SK-N-SH (cell line): ENCODE results near the gene CAVIN4. TPM values are rescaled to one million over a fixed set of nuclear protein-coding genes. Genes with fewer than 3 reads are reported as not detected.

Experiments
- CTCF ChIA-PET: fragments of 300-600, 350-600 bp; formaldehyde crosslinking; extraction: SDS; loops from one replicate; lab custom pipeline; 2021; lab: Yijun Ruan, JAX
- POLR2A ChIA-PET: fragments of 350-600 bp; sonication (Branson Sonifier 250); formaldehyde crosslinking; extraction: SDS; loops from one replicate; lab custom pipeline; 2020; ENCODE audit warnings: antibody characterized with exemption, inconsistent platforms; lab: Yijun Ruan, JAX
- DNase-seq: peaks from one replicate; pipeline ENCODE4 v3.0.0; 2012
- H2AFZ ChIP-seq: fragments of 200-600 bp; sonication (generic); 2 replicates; pipeline ENCODE4 v1.8.1; 2016; ENCODE audit warnings: antibody characterized with exemption, mild to moderate bottlenecking, low read depth
- H3F3A ChIP-seq: fragments of 200-600 bp; sonication (generic); replicated peaks from 2 replicates; pipeline ENCODE3; 2016; ENCODE audit warnings: antibody characterized with exemption, mild to moderate bottlenecking; ENCODE audit not compliant: insufficient read depth
- H3K27ac ChIP-seq, 2 experiments: fragments of 200-500 bp in 1 of 2; fragments of 200-600 bp in 1 of 2; sonication (Bioruptor generic) in 1 of 2; sonication (generic), shearing (Covaris generic) in 1 of 2; 2 replicates each; pipeline versions ENCODE4 v1.5.1 to v1.6.1; 2014 to 2016; ENCODE audit warnings: low read depth in 2 of 2, inconsistent platforms in 1 of 2, low read length in 1 of 2, mild to moderate bottlenecking in 1 of 2, mixed read lengths in 1 of 2
- H3K27me3 ChIP-seq: fragments of 200-600 bp; sonication (generic), shearing (Covaris generic); 2 replicates; pipeline ENCODE4 v1.6.1; 2016; ENCODE audit warnings: mixed run types; ENCODE audit not compliant: insufficient read depth
- H3K36me3 ChIP-seq, 2 experiments: fragments of 200-500 bp in 1 of 2; fragments of 200-600 bp in 1 of 2; sonication (Bioruptor generic) in 1 of 2; sonication (generic) in 1 of 2; replicated peaks in 1 of 2; 2 replicates each; pipeline versions ENCODE3 to v1.5.1; 2014 to 2016; ENCODE audit warnings: low read length in 1 of 2, mild to moderate bottlenecking in 1 of 2; ENCODE audit not compliant: insufficient read depth in 2 of 2, control insufficient read depth in 1 of 2
- H3K4me1 ChIP-seq, 2 experiments: fragments of 200-500 bp in 1 of 2; fragments of 200-600 bp in 1 of 2; sonication (Bioruptor generic) in 1 of 2; sonication (generic), shearing (Covaris generic) in 1 of 2; 2 replicates each; pipeline versions ENCODE4 v1.5.1 to v1.6.1; 2014 to 2016; ENCODE audit warnings: low read depth in 1 of 2, low read length in 1 of 2, mixed run types in 1 of 2; ENCODE audit not compliant: insufficient read depth in 2 of 2, control insufficient read depth in 1 of 2
- H3K4me2 ChIP-seq: fragments of 200-600 bp; sonication (generic), shearing (Covaris generic); 2 replicates; pipeline ENCODE4 v1.6.1; 2017; ENCODE audit warnings: mixed run types
- H3K4me3 ChIP-seq, 2 experiments: fragments of 200-500 bp in 1 of 2; fragments of 200-600 bp in 1 of 2; sonication (Bioruptor generic) in 1 of 2; sonication (generic), shearing (Covaris generic) in 1 of 2; 2 replicates each; pipeline versions ENCODE4 v1.5.1 to v1.8.1; 2014 to 2016; ENCODE audit warnings: low read depth in 2 of 2, inconsistent platforms in 1 of 2, low read length in 1 of 2, mild to moderate bottlenecking in 1 of 2, mixed read lengths in 1 of 2, moderate library complexity in 1 of 2
- H3K79me2 ChIP-seq: fragments of 200-600 bp; sonication (generic); 2 replicates; pipeline ENCODE4 v1.8.1; 2017; ENCODE audit warnings: mild to moderate bottlenecking; ENCODE audit not compliant: insufficient read depth
- H3K9ac ChIP-seq: fragments of 200-600 bp; sonication (generic); 2 replicates; pipeline ENCODE4 v1.6.1; 2017; ENCODE audit warnings: mixed run types
- H3K9me2 ChIP-seq: fragments of 200-600 bp; sonication (generic); 2 replicates; pipeline ENCODE4 v1.6.1; 2017; ENCODE audit warnings: mixed run types
- H3K9me3 ChIP-seq: fragments of 200-600 bp; sonication (generic); 2 replicates; pipeline ENCODE4 v1.6.1; 2017; ENCODE audit warnings: mixed run types, mild to moderate bottlenecking, moderate library complexity
- H4K20me1 ChIP-seq: fragments of 200-600 bp; sonication (generic); 2 replicates; pipeline ENCODE4 v1.6.1; 2017; ENCODE audit warnings: mild to moderate bottlenecking, mixed run types; ENCODE audit not compliant: insufficient read depth
- CTCF ChIP-seq: fragments of 200-600 bp; sonication (generic); IDR thresholded peaks from 2 replicates; pipeline ENCODE4 v1.6.1; 2017; ENCODE audit warnings: antibody characterized with exemption, mild to moderate bottlenecking, moderate library complexity
- EZH2phosphoT487 ChIP-seq: fragments of 200-600 bp; sonication (generic); IDR thresholded peaks from 2 replicates; pipeline ENCODE4 v1.6.1; 2017; ENCODE audit warnings: low read depth, mixed run types, mild to moderate bottlenecking, antibody characterized with exemption, moderate library complexity, borderline replicate concordance
- FOSL2 ChIP-seq: IDR thresholded peaks from 2 replicates; pipeline ENCODE4 v1.4.0; 2012; ENCODE audit warnings: low read depth, mild to moderate bottlenecking, moderate library complexity, borderline replicate concordance
- FOXJ3 ChIP-seq: sonication (generic); formaldehyde crosslinking; IDR thresholded peaks from 2 replicates; pipeline ENCODE4 v1.5.1; 2020; ENCODE audit warnings: mild to moderate bottlenecking, missing genetic modification reagents
- NRF1 ChIP-seq: IDR thresholded peaks from 2 replicates; pipeline ENCODE4 v1.6.1; 2012; ENCODE audit warnings: low read depth, mild to moderate bottlenecking, low read length
- POLR2AphosphoS5 ChIP-seq: IDR thresholded peaks from 2 replicates; pipeline ENCODE4 v1.6.1; 2012; ENCODE audit warnings: low read depth, low read length
- RAD21 ChIP-seq: IDR thresholded peaks from 2 replicates; pipeline ENCODE4 v1.6.1; 2012; ENCODE audit warnings: mild to moderate bottlenecking, low read length
- REST ChIP-seq: IDR thresholded peaks from 2 replicates; pipeline ENCODE4 v1.6.1; 2012; ENCODE audit warnings: mild to moderate bottlenecking, low read depth, low read length, moderate library complexity
- RXRA ChIP-seq: IDR thresholded peaks from 2 replicates; pipeline ENCODE4 v1.4.0; 2012; ENCODE audit warnings: low read depth, mild to moderate bottlenecking, borderline replicate concordance
- SIN3A ChIP-seq: IDR thresholded peaks from 2 replicates; pipeline ENCODE4 v1.6.1; 2012; ENCODE audit warnings: low read depth, mild to moderate bottlenecking, low read length, moderate library complexity, borderline replicate concordance
- TAF1 ChIP-seq: IDR thresholded peaks from 2 replicates; pipeline ENCODE4 v1.6.1; 2012; ENCODE audit warnings: low read depth, mild to moderate bottlenecking, low read length, moderate library complexity, borderline replicate concordance
- TCF12 ChIP-seq: IDR thresholded peaks from 2 replicates; pipeline ENCODE4 v1.4.0; 2012
- USF1 ChIP-seq: IDR thresholded peaks from 2 replicates; pipeline ENCODE4 v1.4.0; 2012; ENCODE audit warnings: low read depth, borderline replicate concordance
- WGBS: methylation state at CpG from one replicate; pipeline ENCODE4 v1.1.6; 2017; ENCODE audit warnings: low lambda C conversion rate; 5-methylcytosine and 5-hydroxymethylcytosine counted together
- polyA plus RNA-seq, 3 experiments: library from polyadenylated mRNA; depleted of rRNA; stranded (reverse); fragments of >200 nt; gene quantifications; 2 replicates each; pipeline ENCODE4 v1.2.3, GENCODE V29; 2012

Gene CAVIN4
- polyA plus RNA-seq, 1 of the 3 experiments (the other 2 are of a cell fraction), result 0.54 TPM

GRCh38 chr9:100586093-100586492 is 8.2 kb downstream of the CAVIN4 start:
- POLR2A ChIA-PET, result no interaction called here
- Histone ChIP-seq H3K9ac (no peak overlapping the region), H3K4me2 (no peak overlapping the region), H3K36me3 (peaks cover 0 to 2% of the 10 kb centered on the region in 2 experiments), H3K4me1 (peaks cover 0 to 25% of the 10 kb centered on the region in 2 experiments; a peak in 1 of 4 replicates), H3K4me3 (no peak overlapping the region), H3K27ac (no peak overlapping the region), H3K27me3 (no peaks in the 10 kb centered on the region), H4K20me1 (no peaks in the 10 kb centered on the region), H3F3A (peaks cover 30% of the 10 kb centered on the region), H3K9me2 (no peaks in the 10 kb centered on the region), H2AFZ (no peak overlapping the region), H3K79me2 (no peaks in the 10 kb centered on the region), H3K9me3 (no peaks in the 10 kb centered on the region)
- TF ChIP-seq TAF1 (no peak), USF1 (no peak), TCF12 (no peak), SIN3A (no peak), POLR2AphosphoS5 (no peak), RAD21 (no peak), REST (no peak), EZH2phosphoT487 (no peak), NRF1 (no peak), FOSL2 (no peak), CTCF (no peak), RXRA (no peak), FOXJ3 (CRISPR knock-in tag) (no peak)
- no peak for DNase-seq
- 93% methylated on average over 7 of the region's 7 CpGs for WGBS
- CTCF ChIA-PET, result interaction anchor here (2.9 kb wide), 1 partner anchor 10 kb away, joined by 14 read pairs; no protein-coding TSS in a partner anchor
